ENCODE data around the gene CETN2. TPM values are rescaled to one million over a fixed set of nuclear protein-coding genes. Genes with fewer than 3 reads are reported as not detected.

The CETN2 gene
- 25.2 and 32.0 TPM in 2 replicates for total RNA-seq

DNA sequence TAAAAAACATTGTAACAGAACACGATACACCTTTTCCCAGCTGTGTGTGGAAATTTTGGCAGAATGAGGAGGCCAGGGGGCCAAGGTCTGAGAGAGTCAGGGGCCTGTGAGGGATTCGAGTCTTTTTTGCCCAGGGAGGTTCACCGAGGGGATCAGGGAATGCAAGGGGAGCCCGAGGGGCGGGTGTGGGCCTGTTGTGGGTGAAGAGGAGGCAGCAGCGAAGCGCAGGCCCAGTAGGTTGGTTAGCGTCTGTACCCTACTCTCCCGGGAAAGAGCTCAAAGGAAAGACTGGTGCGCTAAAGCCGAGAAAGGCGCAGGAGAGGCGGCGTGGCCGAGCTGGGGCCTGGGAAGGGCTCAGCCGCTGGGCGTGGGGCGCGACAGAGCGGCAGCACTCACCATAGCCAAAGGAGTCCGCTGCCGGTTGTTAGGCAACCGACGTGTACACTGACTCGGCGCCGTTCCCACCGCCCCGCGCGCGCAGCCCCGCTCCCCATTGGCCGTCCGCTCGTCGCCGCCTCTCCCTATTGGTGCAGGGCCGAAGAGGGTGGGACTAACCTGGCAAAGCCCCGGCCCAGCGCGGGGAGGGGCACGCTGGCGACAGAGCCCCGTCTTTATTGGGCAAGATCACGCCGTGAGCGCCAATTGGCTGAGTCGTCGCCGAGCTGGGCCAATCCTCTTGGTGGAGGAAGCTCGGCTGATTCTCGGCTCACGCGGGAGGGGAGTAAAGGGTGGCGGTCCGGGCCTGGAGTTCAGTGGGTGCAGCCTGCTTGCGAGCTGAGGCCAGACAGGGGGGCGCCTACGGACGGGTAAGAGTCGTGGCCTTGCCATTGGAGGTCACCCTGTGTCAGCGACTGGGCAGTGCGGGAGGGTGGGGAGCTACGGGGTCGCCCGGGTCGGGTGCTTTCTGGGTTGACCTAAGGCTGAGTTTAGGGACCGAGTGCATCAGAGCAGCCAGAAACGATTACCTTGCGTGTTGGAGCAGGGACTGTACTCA is at the start of gene CETN2, which contains the start of gene NSDHL:
CETN2 (minus strand) TSS at position 446 of the 994 bp plus-strand sequence; CDS start at position 399, 47 bp downstream.
NSDHL (plus strand) TSS at position 752 of the 994 bp plus-strand sequence. CDS start 15,262 bp downstream, outside the sequence.

Other genes with a start within 250 kb of the CETN2 start
- gene GABRQ, start 192.9 kb downstream of the CETN2 start, total RNA-seq = not detected in 2 replicates
- not detected in 2 replicates for gene MAGEA3, start 132.0 kb downstream of the CETN2 start, total RNA-seq
- gene CSAG2, start 121.5 kb downstream of the CETN2 start, total RNA-seq = not detected in 2 replicates
- not detected in 2 replicates for gene MAGEA2B, start 116.1 kb downstream of the CETN2 start, total RNA-seq
- not detected in 2 replicates for gene CSAG1, start 97.0 kb downstream of the CETN2 start, total RNA-seq
- gene MAGEA12, start 97.0 kb downstream of the CETN2 start, total RNA-seq = not detected in 2 replicates
- not detected in 2 replicates for gene MAGEA2, start 76.9 kb downstream of the CETN2 start, total RNA-seq
- gene CSAG3, start 71.5 kb downstream of the CETN2 start, total RNA-seq = not detected in 2 replicates
- gene MAGEA6, start 61.1 kb downstream of the CETN2 start, total RNA-seq = not detected in 2 replicates
- gene NSDHL, start 306 bp upstream of the CETN2 start, total RNA-seq = 27.6 and 32.3 TPM in 2 replicates
- gene ZNF185, start 67.3 kb upstream of the CETN2 start, total RNA-seq = 1.1 and 1.4 TPM in 2 replicates
- gene PNMA5, start 163.4 kb upstream of the CETN2 start, total RNA-seq = not detected in 2 replicates
- under 0.01 and 0.37 TPM in 2 replicates for gene PNMA3, start 225.7 kb upstream of the CETN2 start, total RNA-seq
- 1.6 and 3.3 TPM in 2 replicates for gene PNMA6A, start 241.7 kb upstream of the CETN2 start, total RNA-seq

Measured in subcutaneous preadipocyte (primary cell).